Prostate gland (tissue), 2 donors: ENCODE measurements around the gene HNRNPUL1. TPM values are rescaled to one million over a fixed set of nuclear protein-coding genes. Genes with fewer than 3 reads are reported as not detected.

Source experiments
- DNase-seq: peaks from one replicate; pipeline ENCODE4 v3.0.0-alpha.2; 2019; ENCODE audit warnings: low spot score
- H3K27ac ChIP-seq, 2 donors: fragments of 200-600 bp; sonication (generic); 2 replicates each; pipeline ENCODE4 v1.5.1; 2017 to 2019
- H3K27me3 ChIP-seq: fragments of 200-600 bp; sonication (generic); replicated peaks from 2 replicates; pipeline ENCODE4 v1.5.1; 2019; ENCODE audit not compliant: insufficient read depth
- H3K36me3 ChIP-seq, 2 donors: fragments of 200-600 bp; sonication (generic); 1 replicate in 1 of 2; 2 replicates in 1 of 2; pipeline versions ENCODE4 v1.5.1 to v1.8.1; 2017 to 2019
- H3K4me1 ChIP-seq: fragments of 200-600 bp; sonication (generic); replicated peaks from 2 replicates; pipeline ENCODE4 v1.5.1; 2019
- H3K4me3 ChIP-seq, 2 donors: fragments of 200-600 bp; sonication (generic); 2 replicates each; pipeline ENCODE4 v1.5.1; 2017 to 2019
- H3K9me3 ChIP-seq: fragments of 200-600 bp; sonication (generic); 2 replicates; pipeline ENCODE4 v1.5.1; 2017
- CTCF ChIP-seq, 4 experiments: fragments of 200-600 bp in 2 of 4; fragments of 450-650 bp in 2 of 4; sonication (generic) in 2 of 4; IDR thresholded peaks; 1 replicate in 3 of 4; 2 replicates in 1 of 4; pipeline ENCODE4 v1.5.1; 2016 to 2019; ENCODE audit warnings: antibody characterized with exemption in 4 of 4, mild to moderate bottlenecking in 2 of 4, moderate library complexity in 2 of 4
- POLR2A ChIP-seq: fragments of 450-650 bp; IDR thresholded peaks from one replicate; pipeline ENCODE4 v1.6.1; 2016; ENCODE audit warnings: antibody characterized with exemption, mild to moderate bottlenecking
- POLR2AphosphoS5 ChIP-seq: sonication (generic); formaldehyde crosslinking; IDR thresholded peaks from one replicate; pipeline ENCODE4 v1.6.1; 2017; ENCODE audit warnings: antibody characterized with exemption
- WGBS: methylation state at CpG from one replicate; pipeline ENCODE4 v1.1.5; 2018; 5-methylcytosine and 5-hydroxymethylcytosine counted together
- intact Hi-C: fragments of 100-400 bp; cut with DNase I; formaldehyde crosslinking; loops from one replicate; pipeline ENCODE4 v1.14.2; 2022
- total RNA-seq, 2 donors: library from RNA; depleted of rRNA; stranded (reverse); fragments of >200 nt; gene quantifications; one replicate each; pipeline ENCODE4 v1.1.0, GENCODE V29; 2016

The HNRNPUL1 gene
- total RNA-seq, 2 donors from 2014 or later: 133 to 183 TPM

DNA sequence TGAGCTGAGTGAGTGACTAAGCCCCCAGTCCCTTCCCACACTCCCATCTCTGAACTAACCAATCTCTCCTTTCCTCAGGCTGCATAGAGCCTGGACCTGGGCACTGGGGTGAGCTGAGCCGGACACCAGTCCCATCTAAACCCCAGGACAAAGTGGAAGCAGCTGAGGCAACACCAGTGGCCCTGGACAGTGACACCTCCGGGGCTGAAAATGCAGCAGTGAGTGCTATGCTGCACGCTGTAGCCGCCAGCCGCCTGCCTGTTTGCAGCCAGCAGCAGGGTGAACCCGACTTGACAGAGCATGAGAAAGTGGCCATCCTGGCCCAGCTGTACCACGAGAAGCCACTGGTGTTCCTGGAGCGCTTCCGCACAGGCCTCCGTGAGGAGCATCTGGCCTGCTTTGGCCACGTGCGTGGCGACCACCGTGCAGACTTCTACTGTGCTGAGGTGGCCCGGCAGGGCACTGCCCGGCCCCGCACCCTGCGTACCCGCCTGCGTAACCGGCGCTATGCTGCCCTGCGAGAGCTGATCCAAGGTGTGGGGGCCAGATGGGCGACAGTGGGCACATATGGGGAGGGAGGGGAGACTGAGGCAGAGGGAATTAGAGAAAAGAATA, 52.2 kb downstream of the HNRNPUL1 start:
- peaks cover 0 to 18% of the 10 kb centered on the region in 2 donors for H3K36me3 ChIP-seq

GRCh38 chr19:41318696-41319499, 54.7 kb downstream of the HNRNPUL1 start:
- Histone ChIP-seq H3K4me1 (no peaks in the 10 kb centered on the region), H3K27ac (no peak overlapping the region), H3K36me3 (peaks cover 0 to 8% of the 10 kb centered on the region in 2 donors), H3K27me3 (no peaks in the 10 kb centered on the region), H3K4me3 (no peak overlapping the region), H3K9me3 (no peaks in the 10 kb centered on the region)
- 75% methylated on average over 19 of the region's 19 CpGs for WGBS
- TF ChIP-seq CTCF (IDR thresholded peaks at IDR 0.05) (no peak), POLR2A (no peak), POLR2AphosphoS5 (no peak)
- no peak for DNase-seq
- intact Hi-C loops: no loop called here

More for the DNA sequence above, 52.2 kb downstream of the HNRNPUL1 start:
- no peak overlapping the region for H3K27ac ChIP-seq
- DNase-seq: no peak
- H3K27me3 ChIP-seq: no peaks in the 10 kb centered on the region
- no peak overlapping the region for H3K4me3 ChIP-seq
- WGBS: 94% methylated on average over 24 of the region's 24 CpGs
- intact Hi-C loops: no loop called here
- no peak for TF ChIP-seq POLR2A
- TF ChIP-seq POLR2AphosphoS5: no peak
- TF ChIP-seq CTCF (IDR thresholded peaks at IDR 0.05): no peak
- H3K4me1 ChIP-seq: no peaks in the 10 kb centered on the region
- H3K9me3 ChIP-seq: no peaks in the 10 kb centered on the region

GRCh38 chr19:41319500-41320184, 55.5 kb downstream of the HNRNPUL1 start:
- Histone ChIP-seq H3K36me3 (peaks cover 0 to 8% of the 10 kb centered on the region in 2 donors), H3K4me1 (no peaks in the 10 kb centered on the region), H3K9me3 (no peaks in the 10 kb centered on the region), H3K27me3 (no peaks in the 10 kb centered on the region), H3K27ac (no peak overlapping the region), H3K4me3 (no peak overlapping the region)
- TF ChIP-seq CTCF (IDR thresholded peaks at IDR 0.05): no peak
- TF ChIP-seq POLR2A: no peak
- TF ChIP-seq POLR2AphosphoS5: no peak
- DNase-seq: no peak
- intact Hi-C loops: loop anchor here (5.0 kb wide), 1 partner anchor 38 kb away; no protein-coding TSS in a partner anchor
- WGBS: 74% methylated on average over 20 of the region's 20 CpGs

DNA sequence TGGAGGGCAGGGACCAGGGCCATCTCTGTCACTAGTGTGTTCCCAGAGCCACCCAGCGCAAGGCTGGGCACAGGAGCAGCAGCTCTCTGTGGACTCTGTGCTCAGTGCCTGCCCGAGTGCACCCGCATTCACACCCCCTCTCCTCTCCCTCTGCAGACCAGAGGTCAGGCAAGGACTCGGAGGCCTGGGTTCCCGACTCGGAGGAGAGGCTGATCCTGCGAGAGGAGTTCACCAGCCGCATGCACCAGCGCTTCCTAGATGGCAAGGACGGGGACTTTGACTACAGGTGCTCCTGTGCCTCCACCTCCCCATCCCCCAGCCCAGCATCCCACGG, 56.0 kb downstream of the HNRNPUL1 start:
- no peaks in the 10 kb centered on the region for H3K9me3 ChIP-seq
- H3K27me3 ChIP-seq: no peaks in the 10 kb centered on the region
- peaks cover 0 to 8% of the 10 kb centered on the region in 2 donors for H3K36me3 ChIP-seq
- no peak for DNase-seq
- TF ChIP-seq POLR2A (no peak), POLR2AphosphoS5 (no peak), CTCF (IDR thresholded peaks at IDR 0.05) (no peak)
- peaks cover 2% of the 10 kb centered on the region for H3K4me1 ChIP-seq
- intact Hi-C loops: loop anchor here (5.0 kb wide), 1 partner anchor 37 kb away; no protein-coding TSS in a partner anchor
- no peak overlapping the region for H3K4me3 ChIP-seq
- 81% methylated on average over 11 of the region's 11 CpGs for WGBS
- no peak overlapping the region for H3K27ac ChIP-seq
